ENCODE results near the gene ZNF140. TPM values are rescaled to one million over a fixed set of nuclear protein-coding genes. Genes with fewer than 3 reads are reported as not detected.

Gene ZNF140
- total and polyA plus RNA-seq, 2 of the 4 experiments (the other 2 are of a cell fraction): 8.3 to 25.8 TPM

- DNase-seq (no peak), ATAC-seq (ENCODE audit: low read depth) (no peak)
- no peak overlapping the region for H3K23ac ChIP-seq (ENCODE audit: low read depth, low read length)
- no peaks in the 10 kb centered on the region for H3K4me1 ChIP-seq (ENCODE audit: control insufficient read depth, insufficient read depth, low read length)
- H3K36me3 ChIP-seq (ENCODE audit: control insufficient read depth, insufficient read depth, low read length): peaks cover 23% of the 10 kb centered on the region
- H2AK5ac ChIP-seq (ENCODE audit: low read depth, low read length): no peak overlapping the region
- in situ Hi-C loops (cut with MboI; ENCODE audit: low sequenced_read_pairs) (no loop called here), intact Hi-C loops (cut with micrococcal nuclease) (no loop called here), dilution Hi-C loops (cut with HindIII; ENCODE audit: low sequenced_read_pairs, unreplicated experiment) (no loop called here)
- no peak overlapping the region for H3K14ac ChIP-seq (replicated peaks; ENCODE audit: low read depth, low read length)
- WGBS, 2 experiments (ENCODE audit: extremely low coverage in 2 of 2, insufficient read length in 1 of 2): no CpG with 5 or more reads among the region's 4 CpGs
- H2AK9ac ChIP-seq (replicated peaks; ENCODE audit: low read depth, low read length, poor library complexity): no peak overlapping the region
- H2BK20ac ChIP-seq (ENCODE audit: low read depth, low read length): no peak overlapping the region
- H4K91ac ChIP-seq (ENCODE audit: insufficient read depth, low read depth, low read length): no peak overlapping the region
- H4K8ac ChIP-seq (ENCODE audit: low read depth in 2 of 2, low read length in 2 of 2): no peak overlapping the region
- ChIA-PET POLR2A (ENCODE audit: unreplicated experiment) (interaction anchor here (0.6 kb wide), 2 partner anchors 42 to 80 kb away, joined by 4 to 7 read pairs; no protein-coding TSS in a partner anchor), CTCF (no interaction called here)
- peaks cover 41% of the 10 kb centered on the region for H3K9me3 ChIP-seq (ENCODE audit: control insufficient read depth, insufficient read depth, low read length)
- H2BK15ac ChIP-seq (ENCODE audit: low read depth, low read length): no peak overlapping the region
- H3K4me2 ChIP-seq (ENCODE audit: low read depth, low read length): peak overlapping the region; percentile 83
- H3K4ac ChIP-seq (ENCODE audit: low read depth, low read length): no peak overlapping the region
- TF ChIP-seq CHD1 (IDR thresholded peaks at IDR 0.05; ENCODE audit: low read depth, low read length) (no peak), POLR2A (IDR thresholded peaks at IDR 0.05; ENCODE audit: low read depth, low read length) (no peak), FOS (IDR thresholded peaks at IDR 0.05; ENCODE audit: low read depth, low read length) (no peak), CTCF (conservative IDR thresholded peaks at IDR 0.05; ENCODE audit: low read depth, low read length) (no peak), ELK1 (IDR thresholded peaks at IDR 0.05; ENCODE audit: borderline replicate concordance, low read depth, low read length) (no peak), RCOR1 (IDR thresholded peaks at IDR 0.05; ENCODE audit: insufficient replicate concordance, low read length) (no peak), RFX5 (IDR thresholded peaks at IDR 0.05; ENCODE audit: low read depth, low read length) (no peak), USF2 (IDR thresholded peaks at IDR 0.05; ENCODE audit: low read depth, low read length) (no peak), SMC3 (IDR thresholded peaks at IDR 0.05; ENCODE audit: low read depth, low read length) (no peak), BHLHE40 (IDR thresholded peaks at IDR 0.05; ENCODE audit: low read depth, low read length) (no peak), NFE2L2 (IDR thresholded peaks at IDR 0.05; ENCODE audit: low read depth, low read length) (no peak), CEBPB (IDR thresholded peaks at IDR 0.05; ENCODE audit: low read depth, low read length) (no peak)
- H2AFZ ChIP-seq (replicated peaks; ENCODE audit: low read length, poor library complexity): no peak overlapping the region
- H3K79me1 ChIP-seq (ENCODE audit: low read depth in 1 of 2, low read length in 2 of 2): peaks cover 5 to 6% of the 10 kb centered on the region in 2 experiments; a peak in 3 of 4 replicates
- H3K9me1 ChIP-seq (ENCODE audit: insufficient read depth, low read length): no peaks in the 10 kb centered on the region
- no peaks in the 10 kb centered on the region for H4K20me1 ChIP-seq (ENCODE audit: insufficient read depth, low read length)
- H3K9ac ChIP-seq (ENCODE audit: low read depth, low read length): 0 out of 2 replicates have a peak overlapping the region, but pooled peaks have one; percentile 41
- BruUV-seq (replicated peaks): no TSS peak
- no peak overlapping the region for H2BK5ac ChIP-seq (ENCODE audit: low read depth, low read length, poor library complexity, severe bottlenecking)
- H3K27ac ChIP-seq (ENCODE audit: insufficient read depth, low read length): no peak overlapping the region
- H3K56ac ChIP-seq (ENCODE audit: extremely low read depth, insufficient read depth, low read length): no peak overlapping the region
- H3K4me3 ChIP-seq (ENCODE audit: insufficient read depth, low read depth, low read length): peak overlapping the region; percentile 52
- no peak overlapping the region for H2BK120ac ChIP-seq (ENCODE audit: low read depth, low read length)
- H3K27me3 ChIP-seq (ENCODE audit: control insufficient read depth, insufficient read depth, low read length): no peaks in the 10 kb centered on the region
- no peak overlapping the region for H4K5ac ChIP-seq (ENCODE audit: low read depth, low read length)
- H3K18ac ChIP-seq (ENCODE audit: low read depth, low read length): no peak overlapping the region
Observed at GRCh38 chr12:133038118-133038709, 42.5 kb upstream of the ZNF140 start.
